Measurements from ENCODE around the gene ASTL.
A peak's percentile ranks its signal among the peaks of the same experiment; 100 is the strongest.

The ASTL gene

GRCh38 chr2:96159084-96159830, 21.0 kb upstream of the ASTL start:
- no peak for DNase-seq (ENCODE audit: low read depth)

- no peak for DNase-seq (ENCODE audit: low read depth)
Measured at GRCh38 chr2:96158554-96158940, 20.2 kb upstream of the ASTL start.

- peak; percentile 75 for DNase-seq (ENCODE audit: low read depth)
Measured at GRCh38 chr2:96157649-96158553, 19.6 kb upstream of the ASTL start.

GRCh38 chr2:96156926-96157648, 18.8 kb upstream of the ASTL start:
- no peak for DNase-seq (ENCODE audit: low read depth)

GRCh38 chr2:96156011-96156820, 17.9 kb upstream of the ASTL start:
- no peak for DNase-seq (ENCODE audit: low read depth)

- no peak for DNase-seq (ENCODE audit: low read depth)
Measured at GRCh38 chr2:96154506-96155380, 16.4 kb upstream of the ASTL start.

GRCh38 chr2:96153991-96154431, 15.7 kb upstream of the ASTL start:
- no peak for DNase-seq (ENCODE audit: low read depth)

GRCh38 chr2:96153291-96153713, 15.0 kb upstream of the ASTL start:
- DNase-seq (ENCODE audit: low read depth), result no peak

GRCh38 chr2:96152304-96153161, 14.2 kb upstream of the ASTL start:
- DNase-seq (ENCODE audit: low read depth), result no peak

- DNase-seq (ENCODE audit: low read depth), result no peak
Measured at GRCh38 chr2:96151595-96152303, 13.4 kb upstream of the ASTL start.

GRCh38 chr2:96150791-96151594, 12.7 kb upstream of the ASTL start:
- DNase-seq (ENCODE audit: low read depth), result no peak

- DNase-seq (ENCODE audit: low read depth), result no peak
Measured at GRCh38 chr2:96150007-96150640, 11.8 kb upstream of the ASTL start.

GRCh38 chr2:96148410-96149217, 10.3 kb upstream of the ASTL start:
- DNase-seq (ENCODE audit: low read depth), result peak; percentile 96

- no peak for DNase-seq (ENCODE audit: low read depth)
Measured at GRCh38 chr2:96147593-96148201, 9.4 kb upstream of the ASTL start.

- DNase-seq (ENCODE audit: low read depth), result no peak
Measured at GRCh38 chr2:96146881-96147592, 8.7 kb upstream of the ASTL start.
